ENCODE measurements around the gene ZNF497.

DNA sequence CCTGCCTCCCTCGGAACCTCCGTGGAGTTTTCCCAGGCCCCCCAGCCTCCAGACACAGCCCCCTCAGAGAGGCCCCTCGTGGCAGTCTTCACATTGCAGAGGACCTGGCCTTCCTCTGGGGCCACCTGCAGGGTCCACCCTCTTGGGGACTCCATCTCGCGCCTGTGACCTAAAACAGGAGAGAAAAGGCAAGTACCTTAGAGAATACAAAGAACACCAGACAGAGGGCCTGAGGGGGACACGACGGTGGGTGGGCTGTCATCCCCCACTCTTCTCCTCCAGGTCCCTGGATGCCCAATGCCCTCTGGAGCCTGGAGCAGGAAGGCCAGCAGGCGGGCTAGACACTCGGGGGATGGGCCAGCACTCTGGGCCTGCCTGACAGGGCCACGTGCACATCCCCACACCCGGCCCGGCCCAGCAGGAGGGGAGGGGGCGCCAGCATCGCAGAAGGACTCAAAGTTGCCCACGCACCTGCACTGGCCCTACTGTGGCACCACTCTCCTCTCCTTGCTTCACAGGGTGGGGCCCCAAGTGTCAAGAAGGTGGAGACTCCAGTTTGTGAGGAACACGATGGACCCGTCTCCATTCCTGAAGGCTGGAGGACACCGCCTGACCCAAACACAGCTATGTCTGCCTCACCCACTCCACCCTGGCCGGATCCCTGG is 4.9 kb downstream of the ZNF497 start:
- TF ChIP-seq, protein P1, sequence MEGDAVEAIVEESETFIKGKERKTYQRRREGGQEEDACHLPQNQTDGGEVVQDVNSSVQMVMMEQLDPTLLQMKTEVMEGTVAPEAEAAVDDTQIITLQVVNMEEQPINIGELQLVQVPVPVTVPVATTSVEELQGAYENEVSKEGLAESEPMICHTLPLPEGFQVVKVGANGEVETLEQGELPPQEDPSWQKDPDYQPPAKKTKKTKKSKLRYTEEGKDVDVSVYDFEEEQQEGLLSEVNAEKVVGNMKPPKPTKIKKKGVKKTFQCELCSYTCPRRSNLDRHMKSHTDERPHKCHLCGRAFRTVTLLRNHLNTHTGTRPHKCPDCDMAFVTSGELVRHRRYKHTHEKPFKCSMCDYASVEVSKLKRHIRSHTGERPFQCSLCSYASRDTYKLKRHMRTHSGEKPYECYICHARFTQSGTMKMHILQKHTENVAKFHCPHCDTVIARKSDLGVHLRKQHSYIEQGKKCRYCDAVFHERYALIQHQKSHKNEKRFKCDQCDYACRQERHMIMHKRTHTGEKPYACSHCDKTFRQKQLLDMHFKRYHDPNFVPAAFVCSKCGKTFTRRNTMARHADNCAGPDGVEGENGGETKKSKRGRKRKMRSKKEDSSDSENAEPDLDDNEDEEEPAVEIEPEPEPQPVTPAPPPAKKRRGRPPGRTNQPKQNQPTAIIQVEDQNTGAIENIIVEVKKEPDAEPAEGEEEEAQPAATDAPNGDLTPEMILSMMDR (IDR thresholded peaks at IDR 0.05) = no peak
- TF ChIP-seq POLR2A (IDR thresholded peaks at IDR 0.05) (no peak), POLR2AphosphoS5 (IDR thresholded peaks at IDR 0.05) (no peak)
